ENCODE results near the gene PROB1. TPM values are rescaled to one million over a fixed set of nuclear protein-coding genes. Genes with fewer than 3 reads are reported as not detected.
A peak's percentile ranks its signal among the peaks of the same experiment; 100 is the strongest.

PROB1 gene
- total RNA-seq, 1 experiment from 2014 or later = 1.9 TPM

DNA sequence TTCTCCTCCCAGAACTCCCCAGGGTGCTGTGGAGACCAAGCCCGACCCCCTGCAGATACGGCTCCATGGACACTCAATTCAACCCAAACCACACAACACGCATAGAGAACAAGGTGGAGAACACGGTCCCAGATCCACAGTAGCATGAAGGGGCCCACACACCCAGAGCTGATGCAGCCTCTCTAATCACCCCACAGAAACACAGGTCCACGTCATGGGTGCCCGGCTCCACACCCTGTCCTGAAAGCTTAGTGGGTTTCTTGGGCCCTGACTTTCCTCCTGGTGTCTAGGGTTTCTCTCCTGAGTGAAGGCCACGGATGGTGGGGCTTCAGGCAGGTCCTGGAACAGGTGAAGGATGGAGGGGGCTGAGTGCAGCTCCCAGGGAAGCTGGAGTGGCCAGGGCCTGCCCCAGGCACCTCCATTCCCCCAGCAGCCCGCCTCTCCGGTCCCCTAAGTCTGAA, 10.3 kb downstream of the PROB1 start:
- Mint-ChIP-seq H3K27me3 (ENCODE audit: unreplicated experiment) (no peaks in the 10 kb centered on the region), H3K9me3 (ENCODE audit: low read depth, unreplicated experiment) (no peaks in the 10 kb centered on the region), H3K36me3 (ENCODE audit: insufficient read depth, unreplicated experiment) (peaks cover 6% of the 10 kb centered on the region), H3K27ac (ENCODE audit: unreplicated experiment) (peak overlapping the region; percentile 59), H3K4me1 (ENCODE audit: low read depth, unreplicated experiment) (peaks cover 29% of the 10 kb centered on the region), H3K4me3 (ENCODE audit: low read depth, unreplicated experiment) (peak overlapping the region; percentile 33)
- no TSS peak for BruUV-seq (replicated peaks)
- CTCF ChIA-PET = no interaction called here
- intact Hi-C loops (cut with micrococcal nuclease; ENCODE audit: unreplicated experiment) = no loop called here
- DNase-seq = no peak
- TF ChIP-seq, protein P1, sequence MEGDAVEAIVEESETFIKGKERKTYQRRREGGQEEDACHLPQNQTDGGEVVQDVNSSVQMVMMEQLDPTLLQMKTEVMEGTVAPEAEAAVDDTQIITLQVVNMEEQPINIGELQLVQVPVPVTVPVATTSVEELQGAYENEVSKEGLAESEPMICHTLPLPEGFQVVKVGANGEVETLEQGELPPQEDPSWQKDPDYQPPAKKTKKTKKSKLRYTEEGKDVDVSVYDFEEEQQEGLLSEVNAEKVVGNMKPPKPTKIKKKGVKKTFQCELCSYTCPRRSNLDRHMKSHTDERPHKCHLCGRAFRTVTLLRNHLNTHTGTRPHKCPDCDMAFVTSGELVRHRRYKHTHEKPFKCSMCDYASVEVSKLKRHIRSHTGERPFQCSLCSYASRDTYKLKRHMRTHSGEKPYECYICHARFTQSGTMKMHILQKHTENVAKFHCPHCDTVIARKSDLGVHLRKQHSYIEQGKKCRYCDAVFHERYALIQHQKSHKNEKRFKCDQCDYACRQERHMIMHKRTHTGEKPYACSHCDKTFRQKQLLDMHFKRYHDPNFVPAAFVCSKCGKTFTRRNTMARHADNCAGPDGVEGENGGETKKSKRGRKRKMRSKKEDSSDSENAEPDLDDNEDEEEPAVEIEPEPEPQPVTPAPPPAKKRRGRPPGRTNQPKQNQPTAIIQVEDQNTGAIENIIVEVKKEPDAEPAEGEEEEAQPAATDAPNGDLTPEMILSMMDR (IDR thresholded peaks at IDR 0.05; ENCODE audit: unreplicated experiment) = no peak

DNA sequence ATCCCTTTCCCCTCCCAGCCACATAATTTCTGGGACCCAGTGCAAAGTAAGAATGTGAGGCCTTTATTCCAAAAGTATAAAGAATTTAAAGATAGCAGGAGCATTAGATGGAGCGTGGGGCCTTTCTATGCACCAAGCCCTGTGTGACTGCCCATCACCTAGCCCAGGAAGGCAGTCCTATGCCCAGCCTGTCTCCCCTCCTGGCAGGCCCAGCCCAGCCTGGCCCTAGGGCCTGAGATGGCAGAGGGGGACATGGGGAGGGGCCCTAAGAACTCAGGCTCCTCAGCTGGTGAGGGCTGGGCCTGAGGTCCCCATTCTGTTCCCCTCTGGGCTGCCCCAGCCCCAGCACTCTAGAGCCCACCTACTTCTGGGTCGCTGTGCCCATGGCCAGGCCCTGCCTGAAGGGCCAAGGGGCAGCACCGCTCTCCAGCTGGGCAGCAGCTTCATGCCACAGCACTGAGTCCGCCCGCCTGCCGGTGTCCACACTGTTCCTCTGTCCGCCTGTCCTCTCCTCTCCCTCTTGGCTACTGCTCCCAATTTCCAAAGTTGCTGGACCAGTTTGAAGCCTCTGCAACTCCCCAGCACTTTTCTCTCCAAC, 10.8 kb downstream of the PROB1 start:
- CTCF ChIA-PET = no interaction called here
- H3K27ac Mint-ChIP-seq (ENCODE audit: unreplicated experiment) = peak overlapping the region; percentile 59
- no peaks in the 10 kb centered on the region for H3K9me3 Mint-ChIP-seq (ENCODE audit: low read depth, unreplicated experiment)
- TF ChIP-seq, protein P1 (IDR thresholded peaks at IDR 0.05; ENCODE audit: unreplicated experiment) = no peak
- DNase-seq = no peak
- BruUV-seq (replicated peaks) = no TSS peak
- peak overlapping the region; percentile 33 for H3K4me3 Mint-ChIP-seq (ENCODE audit: low read depth, unreplicated experiment)
- H3K27me3 Mint-ChIP-seq (ENCODE audit: unreplicated experiment) = no peaks in the 10 kb centered on the region
- H3K36me3 Mint-ChIP-seq (ENCODE audit: insufficient read depth, unreplicated experiment) = peaks cover 6% of the 10 kb centered on the region
- intact Hi-C loops (cut with micrococcal nuclease; ENCODE audit: unreplicated experiment) = no loop called here
- H3K4me1 Mint-ChIP-seq (ENCODE audit: low read depth, unreplicated experiment) = peaks cover 29% of the 10 kb centered on the region

DNA sequence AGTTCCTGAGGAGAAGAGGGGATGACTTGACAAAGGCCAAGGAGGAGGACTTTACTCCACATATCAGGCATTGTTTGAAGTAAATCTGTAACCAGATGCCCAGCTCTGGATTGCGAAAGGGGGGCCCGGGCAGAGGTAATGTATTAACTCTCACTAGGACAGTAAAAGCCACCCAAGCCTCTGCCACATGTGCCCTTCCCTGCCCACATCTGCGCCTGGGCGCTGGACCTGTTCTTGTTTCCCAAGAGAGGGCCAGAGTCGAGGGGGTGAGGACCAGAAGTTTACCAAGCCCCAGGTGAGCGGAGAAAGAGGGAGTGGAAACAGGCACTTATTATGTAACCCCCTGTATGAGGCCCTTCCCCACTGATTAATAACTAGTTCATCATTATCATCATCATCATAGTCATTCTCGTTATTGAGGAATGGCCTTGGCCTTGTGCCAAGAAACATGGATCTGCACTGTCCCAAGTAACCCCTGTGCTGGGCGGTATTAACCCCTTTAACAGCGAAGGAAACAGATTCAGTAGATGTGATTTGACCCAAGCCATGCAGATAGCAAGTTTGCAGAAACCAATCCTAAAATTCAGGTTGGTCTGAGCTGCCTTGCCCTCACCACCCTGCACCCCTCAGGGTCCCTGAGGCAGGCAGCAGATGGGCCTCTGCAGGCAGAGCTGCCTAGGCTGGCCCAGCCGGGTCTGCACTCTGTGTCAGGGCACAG, 11.5 kb downstream of the PROB1 start, which contains the start of gene SLC23A1:
SLC23A1 (minus strand) TSS at position 23 of the 718 bp plus-strand sequence. CDS start 44 bp downstream, outside the sequence.
- Mint-ChIP-seq H3K27me3 (ENCODE audit: unreplicated experiment) (no peaks in the 10 kb centered on the region), H3K9me3 (ENCODE audit: low read depth, unreplicated experiment) (no peaks in the 10 kb centered on the region), H3K36me3 (ENCODE audit: insufficient read depth, unreplicated experiment) (peaks cover 6% of the 10 kb centered on the region), H3K4me1 (ENCODE audit: low read depth, unreplicated experiment) (peaks cover 29% of the 10 kb centered on the region), H3K27ac (ENCODE audit: unreplicated experiment) (peak within 1 kb of the TSS; percentile 59), H3K4me3 (ENCODE audit: low read depth, unreplicated experiment) (peak within 1 kb of the TSS; percentile 9)
- DNase-seq = peak; percentile 75
- BruUV-seq (replicated peaks) = no TSS peak
- CTCF ChIA-PET = interaction anchor here (0.6 kb wide), 1 partner anchor 9 kb away, joined by 8 read pairs; no protein-coding TSS in a partner anchor
- intact Hi-C loops (cut with micrococcal nuclease; ENCODE audit: unreplicated experiment) = no loop called here
- TF ChIP-seq, protein P1 (IDR thresholded peaks at IDR 0.05; ENCODE audit: unreplicated experiment) = no peak

DNA sequence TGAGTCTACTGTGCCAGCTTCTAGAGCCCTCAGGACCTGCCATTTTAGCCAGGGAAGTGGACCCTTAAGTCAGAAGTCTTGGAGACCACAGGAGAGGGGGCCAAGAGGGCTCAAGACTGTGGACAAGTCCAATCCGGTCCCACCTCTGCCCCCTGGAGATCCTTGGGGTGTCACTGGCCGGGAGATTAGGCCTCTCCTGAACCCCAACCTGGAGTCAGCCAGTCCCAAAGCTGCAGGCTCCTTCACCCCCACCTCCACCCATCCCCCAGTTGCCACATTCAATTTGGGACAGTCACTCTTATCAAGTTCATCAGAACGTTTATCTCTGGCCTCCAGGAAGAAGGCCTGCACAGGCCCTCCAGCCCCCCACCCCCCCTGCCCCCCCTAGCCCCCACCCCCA, 12.1 kb downstream of the PROB1 start:
- Mint-ChIP-seq H3K27me3 (ENCODE audit: unreplicated experiment) (no peaks in the 10 kb centered on the region), H3K4me3 (ENCODE audit: low read depth, unreplicated experiment) (no peak overlapping the region), H3K36me3 (ENCODE audit: insufficient read depth, unreplicated experiment) (peaks cover 6% of the 10 kb centered on the region), H3K9me3 (ENCODE audit: low read depth, unreplicated experiment) (no peaks in the 10 kb centered on the region), H3K4me1 (ENCODE audit: low read depth, unreplicated experiment) (peaks cover 29% of the 10 kb centered on the region), H3K27ac (ENCODE audit: unreplicated experiment) (no peak overlapping the region)
- CTCF ChIA-PET = interaction anchor here (0.6 kb wide), 1 partner anchor 8 kb away, joined by 8 read pairs; no protein-coding TSS in a partner anchor
- intact Hi-C loops (cut with micrococcal nuclease; ENCODE audit: unreplicated experiment) = no loop called here
- TF ChIP-seq, protein P1 (IDR thresholded peaks at IDR 0.05; ENCODE audit: unreplicated experiment) = no peak
- DNase-seq = no peak
- BruUV-seq (replicated peaks) = no TSS peak
